Measurements from ENCODE around the gene KREMEN1.

The KREMEN1 gene

DNA sequence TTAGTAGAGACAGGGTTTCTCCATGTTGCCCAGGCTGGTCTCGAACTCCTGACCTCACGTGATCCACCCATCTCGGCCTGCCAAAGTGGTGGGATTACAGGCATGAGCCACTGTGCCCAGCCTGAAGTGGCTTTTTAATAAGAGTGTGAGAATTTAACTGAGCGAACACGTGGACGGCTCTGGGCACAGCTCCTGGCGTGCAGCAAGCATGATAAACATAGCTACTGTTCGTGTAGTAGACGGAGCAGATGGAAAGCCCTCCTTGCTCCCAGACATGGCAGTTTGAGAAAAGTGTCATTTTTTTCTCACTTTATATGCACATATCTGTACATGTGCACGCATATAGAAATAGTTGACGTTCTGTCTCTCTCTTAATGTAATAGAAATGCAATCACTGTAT lies 139.9 kb downstream of the KREMEN1 start:
- H3K9me3 ChIP-seq (ENCODE audit: control insufficient read depth, insufficient read depth, low read length) = no peaks in the 10 kb centered on the region
- H3K9ac ChIP-seq (ENCODE audit: low read depth, low read length) = no peak overlapping the region
- H3K27ac ChIP-seq (ENCODE audit: low read depth, low read length) = no peak overlapping the region
- peaks cover 3% of the 10 kb centered on the region; the same call in 1 of the 2 replicates for H3K4me1 ChIP-seq (ENCODE audit: control insufficient read depth, insufficient read depth, low read length)
- no peaks in the 10 kb centered on the region for H3K27me3 ChIP-seq (ENCODE audit: control insufficient read depth, insufficient read depth, low read length)
- H3K36me3 ChIP-seq (ENCODE audit: control insufficient read depth, insufficient read depth, low read length) = no peaks in the 10 kb centered on the region
- no peak overlapping the region for H3K4me3 ChIP-seq (ENCODE audit: low read depth, low read length)

DNA sequence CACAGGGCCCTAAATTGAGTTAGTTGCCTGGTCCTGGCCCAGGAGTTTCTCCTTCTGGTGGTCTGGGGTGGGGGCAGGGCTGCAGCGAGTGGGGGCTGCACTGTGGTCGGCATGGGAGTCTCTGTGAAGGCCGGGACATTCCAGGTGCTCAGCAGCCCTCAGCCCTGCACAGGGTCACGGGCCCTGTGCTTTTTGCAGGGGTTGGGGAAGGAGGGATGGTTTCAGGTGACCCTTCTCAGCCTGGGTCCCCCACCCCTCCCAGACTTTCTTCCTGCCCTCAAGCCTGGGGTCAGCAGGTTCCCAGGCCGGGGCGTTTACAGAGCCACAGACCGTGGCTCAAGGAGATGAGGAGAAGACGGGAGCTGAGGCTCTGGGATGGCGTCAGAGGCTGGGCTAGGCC lies 140.7 kb downstream of the KREMEN1 start:
- Histone ChIP-seq H3K27me3 (ENCODE audit: control insufficient read depth, insufficient read depth, low read length) (no peaks in the 10 kb centered on the region), H3K36me3 (ENCODE audit: control insufficient read depth, insufficient read depth, low read length) (no peaks in the 10 kb centered on the region), H3K4me1 (ENCODE audit: control insufficient read depth, insufficient read depth, low read length) (peaks cover 3% of the 10 kb centered on the region; the same call in 1 of the 2 replicates), H3K9ac (ENCODE audit: low read depth, low read length) (no peak overlapping the region), H3K9me3 (ENCODE audit: control insufficient read depth, insufficient read depth, low read length) (no peaks in the 10 kb centered on the region), H3K27ac (ENCODE audit: low read depth, low read length) (no peak overlapping the region), H3K4me3 (ENCODE audit: low read depth, low read length) (no peak overlapping the region)

DNA sequence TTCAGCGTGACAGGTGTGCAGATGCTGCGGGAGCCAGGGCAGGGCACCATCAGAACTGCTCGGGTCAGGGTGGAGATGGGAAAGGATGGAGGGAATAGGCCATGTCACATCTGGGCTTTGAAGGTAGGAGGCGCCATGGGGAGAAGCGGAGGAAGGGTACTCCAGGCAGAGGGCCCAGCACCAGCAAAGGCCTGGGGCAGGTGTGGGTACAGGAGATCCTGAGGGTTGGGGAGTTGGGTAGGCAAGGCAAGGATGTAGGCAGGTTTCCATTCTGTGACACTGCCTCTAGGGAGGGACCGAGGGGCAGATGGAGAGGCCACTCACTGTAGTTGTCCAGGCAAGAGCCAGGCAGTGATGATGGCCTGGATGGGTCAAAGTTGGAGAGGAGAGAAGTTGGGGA lies 141.4 kb downstream of the KREMEN1 start:
- Histone ChIP-seq H3K9ac (ENCODE audit: low read depth, low read length) (no peak overlapping the region), H3K9me3 (ENCODE audit: control insufficient read depth, insufficient read depth, low read length) (no peaks in the 10 kb centered on the region), H3K4me3 (ENCODE audit: low read depth, low read length) (no peak overlapping the region), H3K36me3 (ENCODE audit: control insufficient read depth, insufficient read depth, low read length) (no peaks in the 10 kb centered on the region), H3K27me3 (ENCODE audit: control insufficient read depth, insufficient read depth, low read length) (no peaks in the 10 kb centered on the region), H3K27ac (ENCODE audit: low read depth, low read length) (no peak overlapping the region), H3K4me1 (ENCODE audit: control insufficient read depth, insufficient read depth, low read length) (peaks cover 3% of the 10 kb centered on the region; the same call in 1 of the 2 replicates)

DNA sequence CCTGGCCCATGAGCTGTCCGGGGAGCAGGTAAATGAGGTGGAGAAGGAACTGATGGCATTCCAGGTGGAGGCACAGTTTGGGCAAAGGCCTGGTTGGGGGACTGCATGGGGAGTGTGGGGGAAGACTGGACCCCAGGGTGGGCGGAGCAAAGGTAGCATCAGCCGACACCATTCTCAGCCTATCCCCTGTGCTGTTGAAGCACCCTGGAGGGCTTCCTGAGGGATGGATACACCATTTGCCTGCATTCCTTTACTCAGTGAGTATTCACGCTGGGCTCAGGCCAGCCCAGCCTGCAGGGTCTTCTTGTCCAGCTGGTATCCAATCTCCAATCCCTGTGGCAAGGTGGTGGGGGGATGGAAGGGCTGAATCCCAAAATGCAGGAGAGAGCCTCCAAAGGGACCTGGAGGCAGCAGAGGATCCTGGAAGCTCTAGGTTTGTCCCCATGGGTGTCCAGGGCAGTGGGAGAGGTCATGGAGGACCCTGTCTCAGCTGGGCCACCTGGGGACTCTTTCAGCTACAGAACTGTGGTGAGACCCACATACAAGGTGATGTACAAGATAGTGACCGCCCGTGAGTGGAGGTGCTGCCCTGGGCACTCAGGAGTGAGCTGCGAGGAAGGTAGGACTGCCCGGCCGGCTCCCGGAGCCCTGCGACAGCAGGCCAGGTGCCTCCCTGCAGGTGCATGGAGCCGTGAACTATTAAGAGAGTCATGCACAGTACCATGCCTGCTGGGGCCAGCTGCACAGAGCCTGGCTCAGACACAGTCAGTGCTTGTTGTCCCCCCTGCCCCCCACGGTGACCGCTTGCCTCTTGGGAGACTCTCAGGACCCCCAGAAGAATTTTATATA lies 142.4 kb downstream of the KREMEN1 start:
- H3K9ac ChIP-seq (ENCODE audit: low read depth, low read length) = no peak overlapping the region
- H3K9me3 ChIP-seq (ENCODE audit: control insufficient read depth, insufficient read depth, low read length) = no peaks in the 10 kb centered on the region
- no peaks in the 10 kb centered on the region for H3K36me3 ChIP-seq (ENCODE audit: control insufficient read depth, insufficient read depth, low read length)
- H3K27me3 ChIP-seq (ENCODE audit: control insufficient read depth, insufficient read depth, low read length) = no peaks in the 10 kb centered on the region
- H3K4me1 ChIP-seq (ENCODE audit: control insufficient read depth, insufficient read depth, low read length) = peaks cover 5% of the 10 kb centered on the region
- H3K4me3 ChIP-seq (ENCODE audit: low read depth, low read length) = no peak overlapping the region
- no peak overlapping the region for H3K27ac ChIP-seq (ENCODE audit: low read depth, low read length)

DNA sequence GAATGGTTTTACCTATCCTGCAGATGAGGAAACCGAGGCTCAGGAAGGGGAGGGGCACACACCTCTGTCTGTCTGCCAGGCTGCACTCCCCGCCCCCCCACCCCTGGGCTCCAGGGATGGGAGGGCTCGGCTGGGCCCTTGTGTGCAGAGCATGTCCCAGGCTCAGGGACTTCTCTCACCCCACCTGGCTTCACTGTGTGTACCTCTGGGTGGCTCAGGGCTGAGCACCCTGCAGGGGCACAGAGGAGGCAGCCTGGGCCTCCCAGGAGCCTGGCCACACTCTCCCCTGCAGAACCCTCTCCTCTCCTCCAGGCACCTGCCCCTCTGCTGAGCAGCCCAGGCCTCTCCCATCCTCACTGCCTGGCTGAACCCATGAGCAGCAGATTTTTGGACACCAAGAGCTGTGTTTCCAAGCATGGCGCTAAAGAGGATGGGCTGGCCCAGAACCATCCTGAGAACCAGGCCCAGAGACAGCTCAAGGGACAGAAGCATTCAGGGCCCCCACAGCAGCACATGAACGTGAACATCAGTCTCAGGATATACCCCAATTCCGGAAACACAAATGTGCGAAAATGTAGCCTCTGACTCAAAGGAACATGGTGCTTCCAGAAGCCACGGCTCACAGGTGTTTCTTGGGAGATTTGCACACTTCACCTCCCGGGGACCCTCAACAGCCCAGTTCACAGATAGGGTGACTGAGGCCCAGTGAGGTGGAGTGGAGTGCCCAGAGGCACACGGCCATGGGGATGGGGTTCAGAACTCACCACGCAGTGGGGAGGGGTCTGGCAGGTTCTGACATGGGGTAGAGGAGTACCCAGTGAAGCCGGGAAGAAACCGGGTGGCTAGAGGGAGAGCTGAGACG lies 143.4 kb downstream of the KREMEN1 start:
- Histone ChIP-seq H3K4me1 (ENCODE audit: control insufficient read depth, insufficient read depth, low read length) (peaks cover 10% of the 10 kb centered on the region), H3K36me3 (ENCODE audit: control insufficient read depth, insufficient read depth, low read length) (no peaks in the 10 kb centered on the region)

DNA sequence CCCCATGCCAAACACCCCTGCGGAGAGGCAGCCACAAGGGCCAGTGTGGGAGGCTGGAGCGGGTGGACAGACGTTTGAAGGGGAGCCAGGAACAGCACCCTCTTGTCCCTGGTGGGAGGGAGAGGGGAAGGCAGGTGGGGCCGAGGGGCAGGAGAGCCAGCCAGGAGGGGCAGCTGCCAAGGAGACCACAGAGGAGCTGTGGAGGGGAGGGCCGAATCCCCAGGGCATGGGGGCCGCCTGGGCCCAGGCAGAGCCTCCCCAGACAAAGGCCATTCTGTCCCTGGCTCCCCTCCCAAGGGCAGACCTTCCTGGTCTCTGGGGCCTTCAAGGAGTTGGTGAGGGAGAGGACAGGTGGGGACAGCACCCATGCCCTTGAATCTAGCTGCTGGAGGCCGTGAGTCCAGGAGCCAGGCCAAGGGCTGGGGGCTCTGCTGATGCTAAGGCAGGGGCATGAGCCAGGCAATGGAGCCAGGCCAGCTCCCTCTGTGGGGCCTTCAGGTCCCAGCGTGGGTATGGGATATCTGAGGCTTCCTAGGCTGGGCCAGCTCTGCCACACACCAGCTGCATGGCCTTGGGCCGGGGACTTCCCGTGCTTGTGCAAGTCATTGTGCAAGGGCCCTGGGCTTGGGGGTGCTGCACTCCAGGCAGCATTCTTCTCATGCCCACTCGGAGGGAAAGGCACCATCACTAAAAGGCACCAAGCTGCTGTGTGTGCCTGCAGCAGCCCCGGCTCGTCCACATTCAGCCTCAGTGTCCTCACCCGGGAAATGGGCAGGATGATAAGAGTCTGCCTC lies 144.2 kb downstream of the KREMEN1 start:
- Histone ChIP-seq H3K4me1 (ENCODE audit: control insufficient read depth, insufficient read depth, low read length) (peaks cover 10% of the 10 kb centered on the region), H3K27ac (ENCODE audit: low read depth, low read length) (no peak overlapping the region), H3K9me3 (ENCODE audit: control insufficient read depth, insufficient read depth, low read length) (no peaks in the 10 kb centered on the region), H3K36me3 (ENCODE audit: control insufficient read depth, insufficient read depth, low read length) (no peaks in the 10 kb centered on the region), H3K4me3 (ENCODE audit: low read depth, low read length) (no peak overlapping the region), H3K9ac (ENCODE audit: low read depth, low read length) (no peak overlapping the region), H3K27me3 (ENCODE audit: control insufficient read depth, insufficient read depth, low read length) (no peaks in the 10 kb centered on the region)

More for the DNA sequence above, 143.4 kb downstream of the KREMEN1 start:
- Histone ChIP-seq H3K27ac (ENCODE audit: low read depth, low read length) (no peak overlapping the region), H3K9ac (ENCODE audit: low read depth, low read length) (no peak overlapping the region), H3K4me3 (ENCODE audit: low read depth, low read length) (no peak overlapping the region), H3K27me3 (ENCODE audit: control insufficient read depth, insufficient read depth, low read length) (no peaks in the 10 kb centered on the region), H3K9me3 (ENCODE audit: control insufficient read depth, insufficient read depth, low read length) (no peaks in the 10 kb centered on the region)

Measured in HUES48 (cell line).